Mucosa of descending colon (tissue), 3 donors: Measurements from ENCODE around the gene SDK2. TPM values are rescaled to one million over a fixed set of nuclear protein-coding genes. Genes with fewer than 3 reads are reported as not detected.
A peak's percentile ranks its signal among the peaks of the same experiment; 100 is the strongest.
"Not testable (repeated sequence)": the region's sequence is repeated elsewhere in the genome, so short reads cannot be mapped to it uniquely, and the experiment has no call there.

Experiments
- ATAC-seq: fragments of 200-7000 bp; cut with Tn5 transposase; one replicate; pipeline ENCODE4 v1.9.1; 2020; ENCODE audit warnings: mild to moderate bottlenecking, moderate library complexity
- DNase-seq, 3 donors: peaks; one replicate each; pipeline ENCODE4 v3.0.0-alpha.2; 2020
- H3K36me3 ChIP-seq: fragments of 200-600 bp; one replicate; pipeline ENCODE4 v1.8.0; 2021; ENCODE audit warnings: low read depth, mild to moderate bottlenecking
- H3K4me1 ChIP-seq: fragments of 200-600 bp; one replicate; pipeline ENCODE4 v1.8.0; 2021; ENCODE audit warnings: low read depth, mild to moderate bottlenecking
- H3K4me3 ChIP-seq: fragments of 200-600 bp; one replicate; pipeline ENCODE4 v1.8.0; 2021; ENCODE audit warnings: mild to moderate bottlenecking
- H3K9me3 ChIP-seq: fragments of 200-600 bp; one replicate; pipeline ENCODE4 v1.8.0; 2021; ENCODE audit warnings: mild to moderate bottlenecking
- CTCF ChIP-seq: fragments of 200-600 bp; IDR thresholded peaks from one replicate; pipeline ENCODE4 v1.8.0; 2022; ENCODE audit warnings: antibody characterized with exemption, mild to moderate bottlenecking
- intact Hi-C, 2 donors: fragments of 100-400 bp; cut with DNase I in 1 of 2; cut with micrococcal nuclease in 1 of 2; formaldehyde crosslinking; loops; one replicate each; pipeline versions ENCODE4 v1.11.0 to v1.11.1; 2022; cut with DNase I, micrococcal nuclease
- total RNA-seq, 3 donors: library from RNA; stranded (reverse); fragmentation: NEBNext Ultra II Directional in 2 of 3; extraction: Animal tissue kit (Norgen Biotek cat#: 25700) in 2 of 3; gene quantifications; one replicate each; pipeline versions ENCODE4 v1.2.1 to v1.2.4, GENCODE V29; 2021 to 2023
- donor health status: DM: no; HTN: no; CAD: no; lungs with moderate emphysema.
- donor health status: DM: no; HTN: no; CAD: no.
- donor health status: DM: no; HTN: yes; CAD: no.

SDK2 gene
- total RNA-seq, 3 donors from 2014 or later = 1.2 to 1.6 (median 1.3) TPM

GRCh38 chr17:73311781-73312641 is 332.2 kb downstream of the SDK2 start, which contains the start of gene CDC42EP4:
Gene CDC42EP4 (minus strand): TSS chr17:73312001. CDS start chr17:73286500, 25,501 bp downstream.
- DNase-seq (peak; percentile 96 to 98 (median 97)), ATAC-seq (peak; percentile 78)
- no peaks in the 10 kb centered on the region for H3K36me3 ChIP-seq
- peaks cover 32% of the 10 kb centered on the region for H3K4me1 ChIP-seq
- peak within 1 kb of the TSS; percentile 97 for H3K4me3 ChIP-seq
- intact Hi-C loops = no loop called here
- TF ChIP-seq CTCF = no peak
- no peaks in the 10 kb centered on the region for H3K9me3 ChIP-seq

GRCh38 chr17:73311428-73311780 is 332.8 kb downstream of the SDK2 start:
- Histone ChIP-seq H3K4me3 (peak overlapping the region; percentile 97), H3K36me3 (no peaks in the 10 kb centered on the region), H3K9me3 (no peaks in the 10 kb centered on the region), H3K4me1 (peaks cover 39% of the 10 kb centered on the region)
- DNase-seq (peak in 1 of 3 donors; percentile 77), ATAC-seq (peak; percentile 20)
- intact Hi-C loops = no loop called here
- TF ChIP-seq CTCF = no peak

- intact Hi-C loops = no loop called here
- H3K4me1 ChIP-seq = peaks cover 53% of the 10 kb centered on the region
- ATAC-seq (no peak), DNase-seq (peak; percentile 71 to 73 (median 73))
- TF ChIP-seq CTCF = no peak
- H3K36me3 ChIP-seq = no peaks in the 10 kb centered on the region
- H3K9me3 ChIP-seq = no peaks in the 10 kb centered on the region
- H3K4me3 ChIP-seq = peak overlapping the region; percentile 28
Observed at GRCh38 chr17:73309727-73310596, 334.3 kb downstream of the SDK2 start.

- ATAC-seq, H3K4me3 ChIP-seq, H3K36me3 ChIP-seq, intact Hi-C loops, H3K9me3 ChIP-seq: not testable (repeated sequence)
- peaks cover 57% of the 10 kb centered on the region for H3K4me1 ChIP-seq
- peak in 1 of 3 donors; percentile 44 for DNase-seq
Observed at GRCh38 chr17:73308959-73309358, 335.3 kb downstream of the SDK2 start.

- H3K4me3 ChIP-seq = no peak overlapping the region
Observed at GRCh38 chr17:73308017-73308823, 336.0 kb downstream of the SDK2 start.

More at GRCh38 chr17:73308017-73308823, 336.0 kb downstream of the SDK2 start:
- Histone ChIP-seq H3K9me3 (no peaks in the 10 kb centered on the region), H3K4me1 (peaks cover 57% of the 10 kb centered on the region), H3K36me3 (no peaks in the 10 kb centered on the region)
- peak; percentile 92 to 94 (median 93) for DNase-seq
- intact Hi-C loops = no loop called here
- ATAC-seq = peak; percentile 43
- TF ChIP-seq CTCF = no peak
